Measurements from ENCODE around the gene EOLA1.
"Not testable (repeated sequence)": the region's sequence is repeated elsewhere in the genome, so short reads cannot be mapped to it uniquely, and the experiment has no call there.

EOLA1 gene

GRCh38 chrX:149516604-149517003, 24.2 kb upstream of the EOLA1 start:
- no peaks in the 10 kb centered on the region for H3K79me1 ChIP-seq (ENCODE audit: low read length)
- no peak overlapping the region for H3K4ac ChIP-seq (ENCODE audit: low read depth, low read length)
- H2BK5ac ChIP-seq (ENCODE audit: low read length), result no peak overlapping the region
- no peak overlapping the region for H2BK120ac ChIP-seq (ENCODE audit: low read depth, low read length)
- H3K4me2 ChIP-seq (ENCODE audit: low read length), result no peak overlapping the region
- H2BK15ac ChIP-seq (replicated peaks; ENCODE audit: low read depth), result no peak overlapping the region
- no peaks in the 10 kb centered on the region for H3K36me3 ChIP-seq (ENCODE audit: control insufficient read depth, insufficient read depth, low read length)
- H3K23ac ChIP-seq (ENCODE audit: low read length), result no peak overlapping the region
- H3K4me1 ChIP-seq (ENCODE audit: control insufficient read depth, low read depth, low read length), result no peaks in the 10 kb centered on the region
- H3K56ac ChIP-seq (ENCODE audit: low read length), result no peak overlapping the region
- H2AK5ac ChIP-seq (ENCODE audit: low read length), result no peak overlapping the region
- H3K79me2 ChIP-seq (ENCODE audit: control insufficient read depth, insufficient read depth, low read length), result no peaks in the 10 kb centered on the region
- no peak overlapping the region for H3K4me3 ChIP-seq (ENCODE audit: low read length)
- no CpG with 5 or more reads among the region's 2 CpGs for WGBS (ENCODE audit: extremely low coverage, insufficient coverage, low lambda C conversion rate)
- no peak overlapping the region for H3K9ac ChIP-seq (ENCODE audit: low read length)
- H3K27me3 ChIP-seq (ENCODE audit: insufficient read depth, low read length, poor library complexity), result no peaks in the 10 kb centered on the region
- no peak overlapping the region for H3K27ac ChIP-seq (ENCODE audit: low read depth, low read length)
- no peak for DNase-seq
- H4K8ac ChIP-seq (ENCODE audit: low read depth, low read length), result no peak overlapping the region
- H3K18ac ChIP-seq (ENCODE audit: low read length), result no peak overlapping the region
- no peak overlapping the region for H4K5ac ChIP-seq (ENCODE audit: low read length)

GRCh38 chrX:149517308-149517707, 23.5 kb upstream of the EOLA1 start:
- Histone ChIP-seq H3K23ac (ENCODE audit: low read length) (no peak overlapping the region), H2BK15ac (replicated peaks; ENCODE audit: low read depth) (no peak overlapping the region)
- no CpG with 5 or more reads among the region's 1 CpG for WGBS (ENCODE audit: extremely low coverage, insufficient coverage, low lambda C conversion rate)

GRCh38 chrX:149518236-149518635, 22.6 kb upstream of the EOLA1 start:
- Histone ChIP-seq H3K56ac (ENCODE audit: low read length) (no peak overlapping the region), H3K9ac (ENCODE audit: low read length) (no peak overlapping the region), H3K36me3 (ENCODE audit: control insufficient read depth, insufficient read depth, low read length) (no peaks in the 10 kb centered on the region), H2BK15ac (replicated peaks; ENCODE audit: low read depth) (no peak overlapping the region), H4K8ac (ENCODE audit: low read depth, low read length) (no peak overlapping the region), H3K27me3 (ENCODE audit: insufficient read depth, low read length, poor library complexity) (no peaks in the 10 kb centered on the region), H3K79me1 (ENCODE audit: low read length) (no peaks in the 10 kb centered on the region), H3K18ac (ENCODE audit: low read length) (no peak overlapping the region), H2BK5ac (ENCODE audit: low read length) (no peak overlapping the region), H3K4me3 (ENCODE audit: low read length) (no peak overlapping the region), H3K4ac (ENCODE audit: low read depth, low read length) (no peak overlapping the region), H3K23ac (ENCODE audit: low read length) (no peak overlapping the region), H2BK120ac (ENCODE audit: low read depth, low read length) (no peak overlapping the region), H2AK5ac (ENCODE audit: low read length) (no peak overlapping the region), H3K4me1 (ENCODE audit: control insufficient read depth, low read depth, low read length) (no peaks in the 10 kb centered on the region), H3K79me2 (ENCODE audit: control insufficient read depth, insufficient read depth, low read length) (no peaks in the 10 kb centered on the region), H3K27ac (ENCODE audit: low read depth, low read length) (no peak overlapping the region), H4K5ac (ENCODE audit: low read length) (no peak overlapping the region), H3K4me2 (ENCODE audit: low read length) (no peak overlapping the region)
- no CpG with 5 or more reads among the region's 7 CpGs for WGBS (ENCODE audit: extremely low coverage, insufficient coverage, low lambda C conversion rate)
- no peak for DNase-seq

More at GRCh38 chrX:149517308-149517707, 23.5 kb upstream of the EOLA1 start:
- no peak overlapping the region for H3K4me3 ChIP-seq (ENCODE audit: low read length)
- H2BK5ac ChIP-seq (ENCODE audit: low read length), result no peak overlapping the region
- no peak overlapping the region for H3K27ac ChIP-seq (ENCODE audit: low read depth, low read length)
- no peak overlapping the region for H2BK120ac ChIP-seq (ENCODE audit: low read depth, low read length)
- H3K79me2 ChIP-seq (ENCODE audit: control insufficient read depth, insufficient read depth, low read length), result no peaks in the 10 kb centered on the region
- H2AK5ac ChIP-seq (ENCODE audit: low read length), result no peak overlapping the region
- no peak for DNase-seq
- H3K4me1 ChIP-seq (ENCODE audit: control insufficient read depth, low read depth, low read length), result no peaks in the 10 kb centered on the region
- H3K18ac ChIP-seq (ENCODE audit: low read length), result no peak overlapping the region
- no peak overlapping the region for H3K4ac ChIP-seq (ENCODE audit: low read depth, low read length)
- H3K9ac ChIP-seq (ENCODE audit: low read length), result no peak overlapping the region
- H3K56ac ChIP-seq (ENCODE audit: low read length), result no peak overlapping the region
- no peak overlapping the region for H3K4me2 ChIP-seq (ENCODE audit: low read length)
- no peak overlapping the region for H4K8ac ChIP-seq (ENCODE audit: low read depth, low read length)
- H3K79me1 ChIP-seq (ENCODE audit: low read length), result no peaks in the 10 kb centered on the region
- H3K36me3 ChIP-seq (ENCODE audit: control insufficient read depth, insufficient read depth, low read length), result no peaks in the 10 kb centered on the region
- no peak overlapping the region for H4K5ac ChIP-seq (ENCODE audit: low read length)
- H3K27me3 ChIP-seq (ENCODE audit: insufficient read depth, low read length, poor library complexity), result no peaks in the 10 kb centered on the region

GRCh38 chrX:149520636-149521277, 20.1 kb upstream of the EOLA1 start:
- H2AK5ac ChIP-seq (ENCODE audit: low read length); H3K4me3 ChIP-seq (ENCODE audit: low read length); H4K8ac ChIP-seq (ENCODE audit: low read depth, low read length); H3K4ac ChIP-seq (ENCODE audit: low read depth, low read length); H3K4me2 ChIP-seq (ENCODE audit: low read length); H3K27me3 ChIP-seq (ENCODE audit: insufficient read depth, low read length, poor library complexity); H3K23ac ChIP-seq (ENCODE audit: low read length); H3K79me1 ChIP-seq (ENCODE audit: low read length); H3K56ac ChIP-seq (ENCODE audit: low read length); H3K4me1 ChIP-seq (ENCODE audit: control insufficient read depth, low read depth, low read length); H2BK5ac ChIP-seq (ENCODE audit: low read length); H3K9ac ChIP-seq (ENCODE audit: low read length); H3K79me2 ChIP-seq (ENCODE audit: control insufficient read depth, insufficient read depth, low read length); DNase-seq; H3K18ac ChIP-seq (ENCODE audit: low read length); H2BK15ac ChIP-seq (replicated peaks; ENCODE audit: low read depth); H3K36me3 ChIP-seq (ENCODE audit: control insufficient read depth, insufficient read depth, low read length); H2BK120ac ChIP-seq (ENCODE audit: low read depth, low read length); H3K27ac ChIP-seq (ENCODE audit: low read depth, low read length); H4K5ac ChIP-seq (ENCODE audit: low read length): not testable (repeated sequence)
- no CpG with 5 or more reads among the region's 3 CpGs for WGBS (ENCODE audit: extremely low coverage, insufficient coverage, low lambda C conversion rate)

GRCh38 chrX:149521438-149521837, 19.4 kb upstream of the EOLA1 start:
- WGBS (ENCODE audit: extremely low coverage, insufficient coverage, low lambda C conversion rate), result no CpG with 5 or more reads among the region's 9 CpGs
- no peaks in the 10 kb centered on the region for H3K79me2 ChIP-seq (ENCODE audit: control insufficient read depth, insufficient read depth, low read length)
- H2AK5ac ChIP-seq (ENCODE audit: low read length), result no peak overlapping the region
- no peak overlapping the region for H3K18ac ChIP-seq (ENCODE audit: low read length)
- H4K5ac ChIP-seq (ENCODE audit: low read length), result no peak overlapping the region
- no peak overlapping the region for H3K56ac ChIP-seq (ENCODE audit: low read length)
- H3K36me3 ChIP-seq (ENCODE audit: control insufficient read depth, insufficient read depth, low read length), result no peaks in the 10 kb centered on the region
- no peak overlapping the region for H2BK120ac ChIP-seq (ENCODE audit: low read depth, low read length)
- no peak overlapping the region for H3K9ac ChIP-seq (ENCODE audit: low read length)
- H3K27ac ChIP-seq (ENCODE audit: low read depth, low read length), result no peak overlapping the region
- H4K8ac ChIP-seq (ENCODE audit: low read depth, low read length), result no peak overlapping the region
- H3K23ac ChIP-seq (ENCODE audit: low read length), result no peak overlapping the region
- no peak overlapping the region for H2BK5ac ChIP-seq (ENCODE audit: low read length)
- no peaks in the 10 kb centered on the region for H3K27me3 ChIP-seq (ENCODE audit: insufficient read depth, low read length, poor library complexity)
- no peaks in the 10 kb centered on the region for H3K79me1 ChIP-seq (ENCODE audit: low read length)
- no peak overlapping the region for H3K4ac ChIP-seq (ENCODE audit: low read depth, low read length)
- no peak for DNase-seq
- no peaks in the 10 kb centered on the region for H3K4me1 ChIP-seq (ENCODE audit: control insufficient read depth, low read depth, low read length)
- H2BK15ac ChIP-seq (replicated peaks; ENCODE audit: low read depth), result no peak overlapping the region
- no peak overlapping the region for H3K4me2 ChIP-seq (ENCODE audit: low read length)
- H3K4me3 ChIP-seq (ENCODE audit: low read length), result no peak overlapping the region

GRCh38 chrX:149522916-149523315, 17.9 kb upstream of the EOLA1 start:
- Histone ChIP-seq H3K36me3 (ENCODE audit: control insufficient read depth, insufficient read depth, low read length) (no peaks in the 10 kb centered on the region), H3K23ac (ENCODE audit: low read length) (no peak overlapping the region), H3K4me3 (ENCODE audit: low read length) (no peak overlapping the region), H3K27ac (ENCODE audit: low read depth, low read length) (no peak overlapping the region), H3K79me1 (ENCODE audit: low read length) (no peaks in the 10 kb centered on the region), H2BK120ac (ENCODE audit: low read depth, low read length) (no peak overlapping the region), H3K18ac (ENCODE audit: low read length) (no peak overlapping the region), H3K56ac (ENCODE audit: low read length) (no peak overlapping the region), H3K27me3 (ENCODE audit: insufficient read depth, low read length, poor library complexity) (no peaks in the 10 kb centered on the region), H2BK5ac (ENCODE audit: low read length) (no peak overlapping the region), H3K4ac (ENCODE audit: low read depth, low read length) (no peak overlapping the region), H3K9ac (ENCODE audit: low read length) (no peak overlapping the region), H3K4me2 (ENCODE audit: low read length) (no peak overlapping the region), H4K8ac (ENCODE audit: low read depth, low read length) (no peak overlapping the region), H4K5ac (ENCODE audit: low read length) (no peak overlapping the region), H2AK5ac (ENCODE audit: low read length) (no peak overlapping the region), H3K4me1 (ENCODE audit: control insufficient read depth, low read depth, low read length) (no peaks in the 10 kb centered on the region), H2BK15ac (replicated peaks; ENCODE audit: low read depth) (no peak overlapping the region), H3K79me2 (ENCODE audit: control insufficient read depth, insufficient read depth, low read length) (no peaks in the 10 kb centered on the region)
- no peak for DNase-seq
- WGBS (ENCODE audit: extremely low coverage, insufficient coverage, low lambda C conversion rate), result no CpG with 5 or more reads among the region's 2 CpGs

Data from mesendoderm (in vitro differentiated cells).